Pancreas (tissue), 10 donors: ENCODE results near the gene FAM184B. TPM values are rescaled to one million over a fixed set of nuclear protein-coding genes. Genes with fewer than 3 reads are reported as not detected.

Experiments
- ATAC-seq, 4 donors: fragments of 200-7000 bp; cut with Tn5 transposase; one replicate each; pipeline versions ENCODE4 v1.8.0 to v1.9.1; 2020; ENCODE audit warnings: mild to moderate bottlenecking in 4 of 4, moderate library complexity in 4 of 4
- DNase-seq, 6 donors: peaks; one replicate each; pipeline ENCODE4 v3.0.0-alpha.2; 2020
- FAIRE-seq: peaks from 2 replicates; lab custom pipeline; 2012; peaks lifted over from hg19 to GRCh38; lab: Jason Lieb, UNC
- H3K27ac ChIP-seq, 4 donors: fragments of 200-600 bp; sonication (generic); 1 replicate in 3 of 4; 2 replicates in 1 of 4; pipeline versions ENCODE4 v1.5.0 to v1.8.0; 2020
- H3K27me3 ChIP-seq, 4 donors: fragments of 200-600 bp; one replicate each; pipeline ENCODE4 v1.8.0; 2021
- H3K36me3 ChIP-seq, 3 donors: fragments of 200-600 bp; sonication (generic) in 1 of 3; one replicate each; pipeline versions ENCODE4 v1.5.0 to v1.8.0; 2020 to 2021
- H3K4me1 ChIP-seq, 3 donors: fragments of 200-600 bp; one replicate each; pipeline ENCODE4 v1.8.0; 2021
- H3K4me3 ChIP-seq, 4 donors: fragments of 200-600 bp; sonication (generic) in 2 of 4; one replicate each; pipeline versions ENCODE4 v1.5.0 to v1.8.0; 2020 to 2021
- H3K9me3 ChIP-seq, 4 donors: fragments of 200-600 bp; one replicate each; pipeline ENCODE4 v1.8.0; 2021
- CTCF ChIP-seq, 4 donors: fragments of 200-600 bp; sonication (generic) in 3 of 4; IDR thresholded peaks; one replicate each; pipeline versions ENCODE4 v1.5.0 to v1.8.0; 2021; ENCODE audit warnings: antibody characterized with exemption in 4 of 4
- WGBS, 2 donors: extraction: QIAGEN DNeasy Blood & Tissue Kit; methylation state at CpG; one replicate each; pipeline ENCODE4 v1.1.7; 2013; 5-methylcytosine and 5-hydroxymethylcytosine counted together
- intact Hi-C, 3 donors: fragments of 100-400 bp; cut with DNase I; formaldehyde crosslinking; loops; one replicate each; pipeline versions ENCODE4 v1.11.1 to v1.14.2; 2022
- polyA plus RNA-seq, 2 donors: library from polyadenylated mRNA; stranded (reverse); fragments of 200-250 nt; gene quantifications; one replicate each; pipeline ENCODE4 v1.2.3, GENCODE V29; 2013
- total RNA-seq, 6 donors: library from RNA; stranded (reverse); fragmentation: NEBNext Ultra II Directional in 4 of 6; extraction: Animal tissue kit (Norgen Biotek cat#: 25700) in 4 of 6; gene quantifications; one replicate each; pipeline versions ENCODE4 v1.2.1 to v1.2.4, GENCODE V29; 2021 to 2023
- donor health status: healthy with polysubstance abuse.
- donor health status: DM: no; HTN: no; CAD: no; lungs with moderate emphysema.
- donor health status: DM: no; HTN: no; CAD: no.
- donor health status: control.
- donor health status: control.
- donor health status: Bipolar disorder and iron deficiency.
- donor health status: DM: yes; HTN: yes; CAD: no.
- donor health status: DM: no; HTN: no; CAD: no.
- donor health status: DM: no; HTN: no; CAD: no.
- donor health status: DM: yes; HTN: yes; CAD: no.

The FAM184B gene
- total and polyA plus RNA-seq, 8 donors, result 0.04 to 0.07 TPM; not detected in 6

GRCh38 chr4:17785858-17786257, 4.4 kb upstream of the FAM184B start:
- TF ChIP-seq CTCF (IDR thresholded peaks at IDR 0.05), result no peak
- no peaks in the 10 kb centered on the region for H3K9me3 ChIP-seq
- H3K4me3 ChIP-seq, result no peak overlapping the region
- H3K27ac ChIP-seq, result no peak overlapping the region
- H3K4me1 ChIP-seq, result no peaks in the 10 kb centered on the region
- peaks cover 0 to 9% (median 0%) of the 10 kb centered on the region in 4 donors for H3K27me3 ChIP-seq
- H3K36me3 ChIP-seq, result no peaks in the 10 kb centered on the region
- WGBS, 2 donors, result 67 to 70% methylated on average over 5 of the region's 5 CpGs
- ATAC-seq, result no peak
- no peak for FAIRE-seq
- no peak for DNase-seq
- intact Hi-C loops, result no loop called here

GRCh38 chr4:17780501-17781299, 721 bp downstream of the FAM184B start:
- Histone ChIP-seq H3K27me3 (peaks cover 0 to 12% (median 0%) of the 10 kb centered on the region in 4 donors), H3K4me3 (peak overlapping the region in 3 of 4 donors; percentile 11 to 40 (median 22)), H3K4me1 (no peaks in the 10 kb centered on the region), H3K27ac (no peak overlapping the region), H3K9me3 (no peaks in the 10 kb centered on the region), H3K36me3 (no peaks in the 10 kb centered on the region)
- FAIRE-seq (no peak), ATAC-seq (peak in 3 of 4 donors; percentile 41 to 56 (median 55)), DNase-seq (no peak)
- TF ChIP-seq CTCF (IDR thresholded peaks at IDR 0.05), result no peak
- WGBS, 2 donors, result 2 to 3% methylated on average over 31 of the region's 31 CpGs
- intact Hi-C loops, result no loop called here

GRCh38 chr4:17778431-17778830, 3.0 kb downstream of the FAM184B start:
- Histone ChIP-seq H3K9me3 (no peaks in the 10 kb centered on the region), H3K4me3 (no peak overlapping the region), H3K27me3 (peaks cover 0 to 10% (median 0%) of the 10 kb centered on the region in 4 donors), H3K4me1 (no peaks in the 10 kb centered on the region), H3K27ac (no peak overlapping the region), H3K36me3 (no peaks in the 10 kb centered on the region)
- intact Hi-C loops, result no loop called here
- ATAC-seq (no peak), DNase-seq (no peak), FAIRE-seq (no peak)
- WGBS, 2 donors, result 97 to 99% methylated on average over 3 of the region's 3 CpGs
- no peak for TF ChIP-seq CTCF (IDR thresholded peaks at IDR 0.05)

- FAIRE-seq, result no peak
- no peak for TF ChIP-seq CTCF (IDR thresholded peaks at IDR 0.05)
- no peak overlapping the region for H3K4me3 ChIP-seq
- WGBS, 2 donors, result 79 to 90% methylated on average over 10 of the region's 10 CpGs
- intact Hi-C loops, result no loop called here
- no peaks in the 10 kb centered on the region for H3K4me1 ChIP-seq
- H3K27me3 ChIP-seq, result no peaks in the 10 kb centered on the region
- no peak for ATAC-seq
- no peak overlapping the region for H3K27ac ChIP-seq
- no peaks in the 10 kb centered on the region for H3K36me3 ChIP-seq
- DNase-seq, result no peak
- no peaks in the 10 kb centered on the region for H3K9me3 ChIP-seq
Measured at GRCh38 chr4:17773135-17773698, 8.2 kb downstream of the FAM184B start.
